ENCODE measurements around the gene CAMKMT. TPM values are rescaled to one million over a fixed set of nuclear protein-coding genes. Genes with fewer than 3 reads are reported as not detected.

Gene CAMKMT
- total RNA-seq, 1 experiment from 2014 or later, result 17.4 TPM

DNA sequence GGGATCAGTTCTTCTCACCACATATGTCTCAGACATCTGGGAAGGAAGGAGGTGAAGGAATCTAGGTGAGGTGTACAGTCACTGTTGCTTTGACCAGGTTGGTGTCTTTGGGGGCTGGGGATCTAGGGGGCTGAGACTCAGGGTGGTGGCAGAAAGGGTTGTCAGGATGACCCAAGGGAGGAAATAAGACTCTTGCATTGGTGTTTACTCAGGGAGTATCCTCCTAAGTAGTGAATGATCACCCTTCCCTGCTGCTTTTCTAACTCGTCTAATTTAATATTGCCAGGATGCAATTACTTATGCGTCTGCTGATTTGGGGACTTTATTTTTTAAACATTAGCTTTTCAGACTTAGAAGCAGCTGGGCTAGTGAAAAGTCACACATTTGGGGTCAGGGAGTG, 451.9 kb downstream of the CAMKMT start:
- Histone ChIP-seq H2BK15ac (ENCODE audit: low read depth, low read length) (no peak overlapping the region), H3K18ac (ENCODE audit: insufficient read length, low read depth, low read length) (no peak overlapping the region), H3K27me3 (ENCODE audit: insufficient read depth, low read length) (no peaks in the 10 kb centered on the region), H3K4me2 (ENCODE audit: insufficient read depth, insufficient read length, low read length) (no peak overlapping the region), H4K8ac (replicated peaks; ENCODE audit: insufficient read length, low read depth, low read length) (no peak overlapping the region), H2BK20ac (ENCODE audit: low read depth, low read length, poor library complexity, severe bottlenecking) (no peak overlapping the region), H2BK5ac (ENCODE audit: insufficient read length, low read length) (no peak overlapping the region), H3T11ph (ENCODE audit: low read length) (no peak overlapping the region), H4K91ac (ENCODE audit: insufficient read length, low read depth, low read length) (no peak overlapping the region), H3K4me1 (ENCODE audit: insufficient read depth, low read length) (no peaks in the 10 kb centered on the region), H2AFZ (ENCODE audit: low read length) (no peak overlapping the region), H3K4ac (ENCODE audit: low read depth, low read length) (no peak overlapping the region), H3K23me2 (ENCODE audit: insufficient read length, low read depth, low read length, poor library complexity, severe bottlenecking) (no peaks in the 10 kb centered on the region), H3K56ac (ENCODE audit: insufficient read length, low read depth, low read length) (no peak overlapping the region), H3K14ac (ENCODE audit: insufficient read depth, low read length) (no peak overlapping the region), H2AK5ac (ENCODE audit: insufficient read length, low read length) (no peak overlapping the region), H2BK12ac (ENCODE audit: insufficient read length, low read depth, low read length) (no peak overlapping the region), H3K79me2 (ENCODE audit: insufficient read depth, low read length) (no peaks in the 10 kb centered on the region), H2BK120ac (ENCODE audit: low read depth, low read length, poor library complexity, severe bottlenecking) (no peak overlapping the region), H3K79me1 (ENCODE audit: insufficient read depth, low read depth, low read length, poor library complexity, severe bottlenecking) (no peaks in the 10 kb centered on the region), H3K9ac (ENCODE audit: extremely low read depth, insufficient read length, low read length) (no peak overlapping the region), H3K27ac (ENCODE audit: insufficient read length, low read depth, low read length) (no peak overlapping the region), H3K9me3 (ENCODE audit: control insufficient read depth, low read depth, low read length) (no peaks in the 10 kb centered on the region), H4K20me1 (ENCODE audit: control insufficient read depth, insufficient read depth, insufficient read length) (no peaks in the 10 kb centered on the region), H4K5ac (ENCODE audit: insufficient read length, low read depth, low read length) (no peak overlapping the region), H3K23ac (ENCODE audit: insufficient read length, low read depth, low read length) (no peak overlapping the region)
- TF ChIP-seq CTCF (conservative IDR thresholded peaks at IDR 0.05), result no peak
- no CpG with 5 or more reads among the region's 2 CpGs for WGBS (ENCODE audit: extremely low coverage, insufficient read length, low lambda C conversion rate)
- no peak for DNase-seq
- Mint-ChIP-seq H3K36me3 (ENCODE audit: insufficient read depth in 1 of 3, low read depth in 3 of 3) (peaks cover 0 to 2% (median 0%) of the 10 kb centered on the region in 3 experiments; a peak in 1 of 7 replicates), H3K27ac (no peak overlapping the region), H3K4me1 (peaks cover 18 to 24% of the 10 kb centered on the region in 2 experiments), H3K4me3 (no peak overlapping the region), H3K27me3 (ENCODE audit: low read depth) (peaks cover 27% of the 10 kb centered on the region), H3K9me3 (no peaks in the 10 kb centered on the region; a peak in 1 of 5 replicates)

Measured in H9 (cell line).